Lung (tissue), 12 donors: ENCODE results near the gene PROC. TPM values are rescaled to one million over a fixed set of nuclear protein-coding genes. Genes with fewer than 3 reads are reported as not detected.

Experiments used
- ATAC-seq: fragments of 200-7000 bp; cut with Tn5 transposase; one replicate; pipeline ENCODE4 v1.9.1; 2020; ENCODE audit warnings: moderate number of reproducible peaks; ENCODE audit not compliant: insufficient read depth, low FRiP score
- DNase-seq, 3 donors: peaks; one replicate each; pipeline ENCODE4 v3.0.0-alpha.2; 2013 to 2017
- H3K27ac ChIP-seq, 2 donors: one replicate each; pipeline ENCODE4 v1.5.1; 2013; ENCODE audit warnings: mild to moderate bottlenecking in 2 of 2, moderate library complexity in 2 of 2, control low read depth in 1 of 2, inconsistent platforms in 1 of 2, low read depth in 1 of 2, low read length in 1 of 2
- H3K27me3 ChIP-seq, 3 donors: one replicate each; pipeline ENCODE4 v1.5.1; 2013; ENCODE audit warnings: low read length in 2 of 3; ENCODE audit not compliant: control insufficient read depth in 3 of 3, insufficient read depth in 3 of 3
- H3K36me3 ChIP-seq, 4 donors: one replicate each; pipeline ENCODE4 v1.5.1; 2013; ENCODE audit warnings: low read length in 4 of 4, mild to moderate bottlenecking in 1 of 4, moderate library complexity in 1 of 4; ENCODE audit not compliant: control insufficient read depth in 4 of 4, insufficient read depth in 4 of 4
- H3K4me1 ChIP-seq, 5 donors: one replicate each; pipeline ENCODE4 v1.5.1; 2013; ENCODE audit warnings: low read length in 5 of 5, mild to moderate bottlenecking in 2 of 5, moderate library complexity in 1 of 5; ENCODE audit not compliant: control insufficient read depth in 5 of 5, insufficient read depth in 5 of 5
- H3K4me3 ChIP-seq: one replicate; pipeline ENCODE4 v1.5.1; 2013; ENCODE audit warnings: mild to moderate bottlenecking, control low read depth, moderate library complexity
- H3K9ac ChIP-seq, 2 donors: one replicate each; pipeline ENCODE4 v1.5.1; 2013; ENCODE audit warnings: low read length in 2 of 2, control low read depth in 1 of 2; ENCODE audit not compliant: insufficient read depth in 1 of 2
- H3K9me3 ChIP-seq, 4 donors: one replicate each; pipeline ENCODE4 v1.5.1; 2013; ENCODE audit warnings: low read length in 3 of 4, mild to moderate bottlenecking in 1 of 4, moderate library complexity in 1 of 4; ENCODE audit not compliant: control insufficient read depth in 4 of 4, insufficient read depth in 3 of 4
- WGBS, 2 donors: extraction: QIAGEN DNeasy Blood & Tissue Kit; methylation state at CpG; one replicate each; pipeline ENCODE4 v1.1.7; 2013; 5-methylcytosine and 5-hydroxymethylcytosine counted together
- polyA plus RNA-seq, 2 donors: library from polyadenylated mRNA; stranded (reverse); fragments of 200-250 nt; gene quantifications; one replicate each; pipeline ENCODE4 v1.2.1, GENCODE V29; 2013
- total RNA-seq, 2 donors: library from RNA; depleted of rRNA in 1 of 2; stranded (reverse); fragments of >200 nt in 1 of 2; gene quantifications; one replicate each; pipeline ENCODE4 v1.2.1, GENCODE V29; 2014 to 2021
- TF ChIP-seq, protein P1 (sequence below): IDR thresholded peaks from 2 replicates; pipeline ENCODE4 v1.5.1; 2012; ENCODE audit warnings: mild to moderate bottlenecking; ENCODE audit errors: control extremely low read depth, extremely low read depth
- donor health status: control.
- donor health status: control.
- donor health status: Bipolar disorder and iron deficiency.
- donor health status: healthy.
- donor health status: DM: yes; HTN: yes; CAD: no.

PROC gene
- total and polyA plus RNA-seq, 4 donors, result 0.10 to 0.37 (median 0.22) TPM; not detected in 1

DNA sequence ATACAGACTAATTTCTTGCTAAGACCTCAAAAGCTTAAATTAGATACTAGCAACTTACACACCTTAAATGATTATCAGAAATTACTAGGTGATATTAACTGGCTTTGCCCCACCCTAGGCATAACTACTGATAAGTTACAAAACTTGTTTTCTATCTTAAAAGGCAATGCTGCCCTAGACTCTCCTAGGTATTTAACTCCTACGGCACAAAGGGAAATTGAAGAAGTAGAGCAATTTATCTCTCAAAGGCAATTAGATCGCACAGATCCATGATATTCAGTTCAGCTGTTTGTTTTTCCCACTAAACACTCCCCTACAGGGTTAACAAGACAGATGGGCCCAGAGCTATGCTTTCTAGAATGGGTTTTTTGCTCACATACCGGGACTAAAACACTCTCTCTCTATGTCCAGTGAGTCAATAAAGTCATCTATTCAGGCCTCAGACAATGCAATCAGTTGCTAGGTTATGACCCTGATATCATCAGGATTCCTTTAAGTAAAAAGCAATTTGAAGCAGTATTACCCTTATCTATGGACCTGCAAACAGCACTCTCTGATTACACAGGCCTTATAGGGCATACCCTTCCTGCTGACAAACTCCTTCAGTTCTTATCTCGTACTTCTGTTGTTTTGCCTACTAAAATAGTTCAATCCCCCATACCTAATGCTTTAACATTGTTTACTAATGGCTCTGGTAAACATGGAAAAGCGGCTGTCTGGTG lies 44.7 kb upstream of the PROC start:
- no peak overlapping the region for H3K9ac ChIP-seq

DNA sequence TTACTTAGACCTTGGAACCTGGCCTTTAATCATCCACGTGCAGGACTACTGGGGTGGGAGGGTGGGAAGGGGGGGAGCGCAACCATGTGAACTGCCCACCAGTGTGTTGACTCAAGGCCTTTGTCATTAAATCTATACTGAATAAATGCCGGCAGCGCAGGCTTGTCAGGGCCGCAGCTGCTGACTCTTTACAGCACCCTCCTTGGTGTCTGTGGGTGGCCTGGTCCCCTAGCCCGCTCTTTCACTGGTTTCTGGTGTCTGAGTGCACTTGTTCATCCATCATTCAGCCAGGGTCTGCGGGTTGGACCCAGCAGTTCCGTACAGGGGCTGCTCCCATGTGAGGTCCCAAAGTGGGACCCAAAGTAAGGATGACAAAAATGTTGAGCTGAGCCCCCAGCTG lies 42.0 kb upstream of the PROC start:
- Histone ChIP-seq H3K9ac (no peak overlapping the region), H3K36me3 (peaks cover 0 to 13% (median 2%) of the 10 kb centered on the region in 4 donors), H3K27me3 (no peaks in the 10 kb centered on the region), H3K9me3 (peaks cover 0 to 7% (median 1%) of the 10 kb centered on the region in 4 donors), H3K4me1 (peaks cover 0 to 9% (median 0%) of the 10 kb centered on the region in 5 donors), H3K4me3 (no peak overlapping the region), H3K27ac (no peak overlapping the region)
- ATAC-seq (no peak), DNase-seq (no peak)
- WGBS, 2 donors, result 96 to 97% methylated on average over 8 of the region's 8 CpGs
- TF ChIP-seq, protein P1, sequence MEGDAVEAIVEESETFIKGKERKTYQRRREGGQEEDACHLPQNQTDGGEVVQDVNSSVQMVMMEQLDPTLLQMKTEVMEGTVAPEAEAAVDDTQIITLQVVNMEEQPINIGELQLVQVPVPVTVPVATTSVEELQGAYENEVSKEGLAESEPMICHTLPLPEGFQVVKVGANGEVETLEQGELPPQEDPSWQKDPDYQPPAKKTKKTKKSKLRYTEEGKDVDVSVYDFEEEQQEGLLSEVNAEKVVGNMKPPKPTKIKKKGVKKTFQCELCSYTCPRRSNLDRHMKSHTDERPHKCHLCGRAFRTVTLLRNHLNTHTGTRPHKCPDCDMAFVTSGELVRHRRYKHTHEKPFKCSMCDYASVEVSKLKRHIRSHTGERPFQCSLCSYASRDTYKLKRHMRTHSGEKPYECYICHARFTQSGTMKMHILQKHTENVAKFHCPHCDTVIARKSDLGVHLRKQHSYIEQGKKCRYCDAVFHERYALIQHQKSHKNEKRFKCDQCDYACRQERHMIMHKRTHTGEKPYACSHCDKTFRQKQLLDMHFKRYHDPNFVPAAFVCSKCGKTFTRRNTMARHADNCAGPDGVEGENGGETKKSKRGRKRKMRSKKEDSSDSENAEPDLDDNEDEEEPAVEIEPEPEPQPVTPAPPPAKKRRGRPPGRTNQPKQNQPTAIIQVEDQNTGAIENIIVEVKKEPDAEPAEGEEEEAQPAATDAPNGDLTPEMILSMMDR, result no peak

More for the DNA sequence above, 44.7 kb upstream of the PROC start:
- peaks cover 0 to 13% (median 2%) of the 10 kb centered on the region in 4 donors for H3K36me3 ChIP-seq
- 92 to 93% methylated on average over 5 of the region's 5 CpGs for WGBS, 2 donors
- no peak overlapping the region for H3K27ac ChIP-seq
- H3K27me3 ChIP-seq, result no peaks in the 10 kb centered on the region
- H3K9me3 ChIP-seq, result peaks cover 0 to 11% (median 1%) of the 10 kb centered on the region in 4 donors
- H3K4me3 ChIP-seq, result no peak overlapping the region
- TF ChIP-seq, protein P1, result no peak
- no peak for DNase-seq
- no peak for ATAC-seq
- peaks cover 0 to 7% (median 0%) of the 10 kb centered on the region in 5 donors for H3K4me1 ChIP-seq

- Histone ChIP-seq H3K27me3 (no peaks in the 10 kb centered on the region), H3K9me3 (peaks cover 0 to 6% (median 1%) of the 10 kb centered on the region in 4 donors), H3K9ac (no peak overlapping the region), H3K27ac (no peak overlapping the region), H3K4me3 (no peak overlapping the region), H3K36me3 (peaks cover 0 to 13% (median 2%) of the 10 kb centered on the region in 4 donors), H3K4me1 (peaks cover 0 to 14% (median 0%) of the 10 kb centered on the region in 5 donors)
- DNase-seq (no peak), ATAC-seq (no peak)
- 90 to 96% methylated on average over 1 of the region's 1 CpG for WGBS, 2 donors
- TF ChIP-seq, protein P1, result no peak
Observed at GRCh38 chr2:127377262-127377661, 41.0 kb upstream of the PROC start.
